Measurements from ENCODE around the gene INSYN2B. TPM values are rescaled to one million over a fixed set of nuclear protein-coding genes. Genes with fewer than 3 reads are reported as not detected.

Gene INSYN2B
- total RNA-seq, 1 experiment from 2014 or later: not detected

DNA sequence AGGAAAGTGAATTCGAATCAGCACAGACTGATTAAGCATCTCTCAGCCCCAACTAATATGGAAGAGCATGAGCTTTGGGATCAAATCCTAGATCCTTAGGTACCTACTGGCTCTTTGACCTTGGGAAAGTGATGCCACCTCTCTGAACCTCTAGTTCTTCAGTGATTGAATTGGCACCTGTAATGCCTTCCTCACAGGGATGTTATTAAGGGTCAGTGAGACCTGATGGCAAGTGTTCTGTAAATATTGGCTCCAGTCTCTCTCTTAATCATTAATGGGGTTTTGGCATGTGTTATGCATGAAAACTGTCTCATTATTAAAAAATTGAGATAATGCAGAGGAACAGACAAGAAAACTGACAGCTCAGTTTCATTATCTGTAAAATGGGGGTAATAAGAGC lies 115.8 kb downstream of the INSYN2B start:
- H3K27me3 ChIP-seq (ENCODE audit: insufficient read depth, low read length): peaks cover 36% of the 10 kb centered on the region
- H3K36me3 ChIP-seq (ENCODE audit: control insufficient read depth in 1 of 2, insufficient read depth in 2 of 2, low read length in 2 of 2): no peaks in the 10 kb centered on the region
- DNase-seq (ENCODE audit: low read depth, low spot score): no peak
- intact Hi-C loops (cut with micrococcal nuclease): no loop called here
- BruUV-seq (replicated peaks): no TSS peak
- H2AFZ ChIP-seq (ENCODE audit: low read depth, low read length, poor library complexity, severe bottlenecking): no peak overlapping the region
- ChIA-PET RAD21 (ENCODE audit: low non-redundant PET in 1 of 2, low total read pairs in 2 of 2, uncharacterized antibody in 2 of 2, unreplicated experiment in 2 of 2) (no interaction called here), POLR2A (no interaction called here), CTCF (no interaction called here)
- H3K4me1 ChIP-seq (ENCODE audit: control insufficient read depth in 1 of 2, insufficient read depth in 2 of 2, low read length in 2 of 2): no peaks in the 10 kb centered on the region
- H3K27ac ChIP-seq (ENCODE audit: low read depth, low read length): no peak overlapping the region
- H3K9me3 ChIP-seq (ENCODE audit: control insufficient read depth in 1 of 2, insufficient read depth in 1 of 2, low read depth in 1 of 2, low read length in 2 of 2): no peaks in the 10 kb centered on the region
- TF ChIP-seq, protein P1, sequence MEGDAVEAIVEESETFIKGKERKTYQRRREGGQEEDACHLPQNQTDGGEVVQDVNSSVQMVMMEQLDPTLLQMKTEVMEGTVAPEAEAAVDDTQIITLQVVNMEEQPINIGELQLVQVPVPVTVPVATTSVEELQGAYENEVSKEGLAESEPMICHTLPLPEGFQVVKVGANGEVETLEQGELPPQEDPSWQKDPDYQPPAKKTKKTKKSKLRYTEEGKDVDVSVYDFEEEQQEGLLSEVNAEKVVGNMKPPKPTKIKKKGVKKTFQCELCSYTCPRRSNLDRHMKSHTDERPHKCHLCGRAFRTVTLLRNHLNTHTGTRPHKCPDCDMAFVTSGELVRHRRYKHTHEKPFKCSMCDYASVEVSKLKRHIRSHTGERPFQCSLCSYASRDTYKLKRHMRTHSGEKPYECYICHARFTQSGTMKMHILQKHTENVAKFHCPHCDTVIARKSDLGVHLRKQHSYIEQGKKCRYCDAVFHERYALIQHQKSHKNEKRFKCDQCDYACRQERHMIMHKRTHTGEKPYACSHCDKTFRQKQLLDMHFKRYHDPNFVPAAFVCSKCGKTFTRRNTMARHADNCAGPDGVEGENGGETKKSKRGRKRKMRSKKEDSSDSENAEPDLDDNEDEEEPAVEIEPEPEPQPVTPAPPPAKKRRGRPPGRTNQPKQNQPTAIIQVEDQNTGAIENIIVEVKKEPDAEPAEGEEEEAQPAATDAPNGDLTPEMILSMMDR (IDR thresholded peaks at IDR 0.05 in 2 of 3, conservative IDR thresholded peaks at IDR 0.05 in 1 of 3; ENCODE audit: borderline replicate concordance in 1 of 3, insufficient read depth in 1 of 3, low read depth in 2 of 3, low read length in 2 of 3): no peak
- no peak for TF ChIP-seq CEBPB (IDR thresholded peaks at IDR 0.05; ENCODE audit: low read depth)
- TF ChIP-seq SP1 (IDR thresholded peaks at IDR 0.05; ENCODE audit: low read depth): no peak
- TF ChIP-seq ZFX (IDR thresholded peaks at IDR 0.05): no peak
- TF ChIP-seq, protein P2, sequence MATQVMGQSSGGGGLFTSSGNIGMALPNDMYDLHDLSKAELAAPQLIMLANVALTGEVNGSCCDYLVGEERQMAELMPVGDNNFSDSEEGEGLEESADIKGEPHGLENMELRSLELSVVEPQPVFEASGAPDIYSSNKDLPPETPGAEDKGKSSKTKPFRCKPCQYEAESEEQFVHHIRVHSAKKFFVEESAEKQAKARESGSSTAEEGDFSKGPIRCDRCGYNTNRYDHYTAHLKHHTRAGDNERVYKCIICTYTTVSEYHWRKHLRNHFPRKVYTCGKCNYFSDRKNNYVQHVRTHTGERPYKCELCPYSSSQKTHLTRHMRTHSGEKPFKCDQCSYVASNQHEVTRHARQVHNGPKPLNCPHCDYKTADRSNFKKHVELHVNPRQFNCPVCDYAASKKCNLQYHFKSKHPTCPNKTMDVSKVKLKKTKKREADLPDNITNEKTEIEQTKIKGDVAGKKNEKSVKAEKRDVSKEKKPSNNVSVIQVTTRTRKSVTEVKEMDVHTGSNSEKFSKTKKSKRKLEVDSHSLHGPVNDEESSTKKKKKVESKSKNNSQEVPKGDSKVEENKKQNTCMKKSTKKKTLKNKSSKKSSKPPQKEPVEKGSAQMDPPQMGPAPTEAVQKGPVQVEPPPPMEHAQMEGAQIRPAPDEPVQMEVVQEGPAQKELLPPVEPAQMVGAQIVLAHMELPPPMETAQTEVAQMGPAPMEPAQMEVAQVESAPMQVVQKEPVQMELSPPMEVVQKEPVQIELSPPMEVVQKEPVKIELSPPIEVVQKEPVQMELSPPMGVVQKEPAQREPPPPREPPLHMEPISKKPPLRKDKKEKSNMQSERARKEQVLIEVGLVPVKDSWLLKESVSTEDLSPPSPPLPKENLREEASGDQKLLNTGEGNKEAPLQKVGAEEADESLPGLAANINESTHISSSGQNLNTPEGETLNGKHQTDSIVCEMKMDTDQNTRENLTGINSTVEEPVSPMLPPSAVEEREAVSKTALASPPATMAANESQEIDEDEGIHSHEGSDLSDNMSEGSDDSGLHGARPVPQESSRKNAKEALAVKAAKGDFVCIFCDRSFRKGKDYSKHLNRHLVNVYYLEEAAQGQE (IDR thresholded peaks at IDR 0.05; ENCODE audit: low read depth): no peak
- no peak for TF ChIP-seq EGR1 (IDR thresholded peaks at IDR 0.05; ENCODE audit: low read depth)
- TF ChIP-seq ZNF274 (IDR thresholded peaks at IDR 0.05; ENCODE audit: low read depth, low read length): no peak
- TF ChIP-seq, protein P3, sequence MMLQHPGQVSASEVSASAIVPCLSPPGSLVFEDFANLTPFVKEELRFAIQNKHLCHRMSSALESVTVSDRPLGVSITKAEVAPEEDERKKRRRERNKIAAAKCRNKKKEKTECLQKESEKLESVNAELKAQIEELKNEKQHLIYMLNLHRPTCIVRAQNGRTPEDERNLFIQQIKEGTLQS (IDR thresholded peaks at IDR 0.05): no peak
- TF ChIP-seq POLR2AphosphoS5 (IDR thresholded peaks at IDR 0.05; ENCODE audit: low read depth, low read length): no peak
- no peak for TF ChIP-seq JUND (IDR thresholded peaks at IDR 0.05)
- TF ChIP-seq TCF7L2 (IDR thresholded peaks at IDR 0.05; ENCODE audit: borderline replicate concordance, extremely low read depth, insufficient read depth, insufficient read length): no peak
- H3K79me2 ChIP-seq (ENCODE audit: insufficient read depth, low read length): no peaks in the 10 kb centered on the region
- no peak for ATAC-seq
- H3K4me3 ChIP-seq (replicated peaks in 1 of 2; ENCODE audit: low read depth in 1 of 2, low read length in 2 of 2): no peak overlapping the region
- H4K20me1 ChIP-seq (ENCODE audit: insufficient read depth): no peaks in the 10 kb centered on the region
- H3K4me2 ChIP-seq (ENCODE audit: low read length): no peak overlapping the region
- no peak overlapping the region for H3K9ac ChIP-seq (ENCODE audit: low read length)
- H3K9me2 ChIP-seq (ENCODE audit: insufficient read depth): no peaks in the 10 kb centered on the region
